Activated T-cell treated with anti-CD3 and anti-CD28 coated beads for 48 hours (primary cell): ENCODE measurements around the gene DOK1.

Experiments used
- DNase-seq: peaks from one replicate; pipeline ENCODE4 v3.0.0-alpha.2; 2020; ENCODE audit warnings: low read depth

Gene DOK1

GRCh38 chr2:74571058-74571457 lies 16.5 kb downstream of the DOK1 start:
- no peak for DNase-seq

- DNase-seq: no peak
Observed at GRCh38 chr2:74572178-74572925, 17.8 kb downstream of the DOK1 start.

- DNase-seq: no peak
Observed at GRCh38 chr2:74573747-74574562, 19.4 kb downstream of the DOK1 start.

GRCh38 chr2:74575320-74575719 lies 20.8 kb downstream of the DOK1 start:
- no peak for DNase-seq

- DNase-seq: no peak
Observed at GRCh38 chr2:74576211-74576862, 21.8 kb downstream of the DOK1 start.

GRCh38 chr2:74576863-74577229 lies 22.3 kb downstream of the DOK1 start:
- no peak for DNase-seq

GRCh38 chr2:74577448-74577847 lies 22.9 kb downstream of the DOK1 start:
- no peak for DNase-seq

- DNase-seq: no peak
Observed at GRCh38 chr2:74578408-74578807, 23.9 kb downstream of the DOK1 start.

GRCh38 chr2:74581463-74581862 lies 26.9 kb downstream of the DOK1 start:
- DNase-seq: no peak

- DNase-seq: no peak
Observed at GRCh38 chr2:74582184-74582583, 27.7 kb downstream of the DOK1 start.

- DNase-seq: no peak
Observed at GRCh38 chr2:74583504-74583903, 29.0 kb downstream of the DOK1 start.

- DNase-seq: no peak
Observed at GRCh38 chr2:74584088-74584645, 29.6 kb downstream of the DOK1 start.

GRCh38 chr2:74585406-74586185 lies 31.1 kb downstream of the DOK1 start:
- no peak for DNase-seq

- peak; percentile 41 for DNase-seq
Observed at GRCh38 chr2:74587664-74588277, 33.3 kb downstream of the DOK1 start.

- no peak for DNase-seq
Observed at GRCh38 chr2:74588664-74589063, 34.1 kb downstream of the DOK1 start.

- no peak for DNase-seq
Observed at GRCh38 chr2:74593826-74594772, 39.6 kb downstream of the DOK1 start.

GRCh38 chr2:74596584-74596983 lies 42.1 kb downstream of the DOK1 start:
- no peak for DNase-seq

- DNase-seq: no peak
Observed at GRCh38 chr2:74597410-74597809, 42.9 kb downstream of the DOK1 start.

GRCh38 chr2:74599676-74600075 lies 45.2 kb downstream of the DOK1 start:
- DNase-seq: no peak

GRCh38 chr2:74602586-74603281 lies 48.2 kb downstream of the DOK1 start:
- DNase-seq: no peak
